COLO829 (cell line): ENCODE measurements around the gene PCBP3.
"Not testable (repeated sequence)": the region's sequence is repeated elsewhere in the genome, so short reads cannot be mapped to it uniquely, and the experiment has no call there.

Experiments
- DNase-seq: peaks from one replicate; pipeline ENCODE4 v3.0.0; 2012; ENCODE audit warnings: low spot score

Gene PCBP3

GRCh38 chr21:45788198-45788597 is 144.7 kb downstream of the PCBP3 start:
- DNase-seq: no peak

- DNase-seq: no peak
These were observed 145.3 kb downstream of the PCBP3 start for GRCh38 chr21:45788637-45789506.

- no peak for DNase-seq
These were observed 146.9 kb downstream of the PCBP3 start for GRCh38 chr21:45790427-45790826.

- no peak for DNase-seq
These were observed 148.3 kb downstream of the PCBP3 start for GRCh38 chr21:45791562-45792418.

GRCh38 chr21:45792682-45793383 is 149.3 kb downstream of the PCBP3 start:
- no peak for DNase-seq

GRCh38 chr21:45794027-45794426 is 150.5 kb downstream of the PCBP3 start:
- no peak for DNase-seq

GRCh38 chr21:45796003-45796402 is 152.5 kb downstream of the PCBP3 start:
- DNase-seq: no peak

- no peak for DNase-seq
These were observed 153.8 kb downstream of the PCBP3 start for GRCh38 chr21:45797338-45797737.

GRCh38 chr21:45799765-45800338 is 156.3 kb downstream of the PCBP3 start:
- no peak for DNase-seq

GRCh38 chr21:45800339-45801080 is 157.0 kb downstream of the PCBP3 start:
- no peak for DNase-seq

- DNase-seq: no peak
These were observed 157.8 kb downstream of the PCBP3 start for GRCh38 chr21:45801129-45801964.

- no peak for DNase-seq
These were observed 158.5 kb downstream of the PCBP3 start for GRCh38 chr21:45801989-45802388.

GRCh38 chr21:45802425-45802824 is 158.9 kb downstream of the PCBP3 start:
- no peak for DNase-seq

GRCh38 chr21:45802956-45803617 is 159.6 kb downstream of the PCBP3 start:
- no peak for DNase-seq

GRCh38 chr21:45803618-45804340 is 160.3 kb downstream of the PCBP3 start:
- DNase-seq: no peak

GRCh38 chr21:45804809-45805313 is 161.3 kb downstream of the PCBP3 start:
- no peak for DNase-seq

GRCh38 chr21:45805321-45805720 is 161.8 kb downstream of the PCBP3 start:
- no peak for DNase-seq

GRCh38 chr21:45806042-45806441 is 162.5 kb downstream of the PCBP3 start:
- DNase-seq: no peak

GRCh38 chr21:45808663-45809062 is 165.1 kb downstream of the PCBP3 start:
- not testable (repeated sequence) for DNase-seq
